C4-2B (cell line): Measurements from ENCODE around the gene TET3.

ENCODE experiments used
- H3K27ac ChIP-seq: fragments of 450-650 bp; 2 replicates; pipeline ENCODE4 v1.5.1; 2017
- ZFX ChIP-seq: fragments of 450-650 bp; IDR thresholded peaks from 2 replicates; pipeline ENCODE4 v1.6.1; 2017
- TF ChIP-seq, protein P1 (sequence below): fragments of 450-650 bp; conservative IDR thresholded peaks from 2 replicates; pipeline ENCODE4 v1.5.1; 2017; ENCODE audit warnings: mild to moderate bottlenecking

TET3 gene

DNA sequence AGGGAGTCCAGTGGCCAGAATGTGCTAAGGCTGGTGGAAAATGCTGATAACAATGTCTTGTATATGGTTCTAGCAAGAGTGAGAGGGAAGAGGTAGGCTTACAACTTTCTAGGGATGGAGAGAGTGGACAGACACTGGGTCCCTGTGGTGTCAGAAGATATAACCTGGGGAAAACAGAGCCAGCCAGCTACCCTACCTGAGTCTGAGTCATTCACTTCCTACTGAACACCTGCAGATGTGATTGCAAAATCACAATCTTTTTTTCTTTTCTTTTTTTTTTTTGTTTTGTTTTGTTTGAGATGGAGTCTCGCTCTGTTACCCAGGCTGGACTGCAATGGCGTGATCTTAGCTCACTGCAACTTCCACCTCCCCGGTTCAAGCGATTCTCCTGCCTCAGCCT, 7.3 kb downstream of the TET3 start:
- H3K27ac ChIP-seq: no peak overlapping the region
- TF ChIP-seq, protein P1, sequence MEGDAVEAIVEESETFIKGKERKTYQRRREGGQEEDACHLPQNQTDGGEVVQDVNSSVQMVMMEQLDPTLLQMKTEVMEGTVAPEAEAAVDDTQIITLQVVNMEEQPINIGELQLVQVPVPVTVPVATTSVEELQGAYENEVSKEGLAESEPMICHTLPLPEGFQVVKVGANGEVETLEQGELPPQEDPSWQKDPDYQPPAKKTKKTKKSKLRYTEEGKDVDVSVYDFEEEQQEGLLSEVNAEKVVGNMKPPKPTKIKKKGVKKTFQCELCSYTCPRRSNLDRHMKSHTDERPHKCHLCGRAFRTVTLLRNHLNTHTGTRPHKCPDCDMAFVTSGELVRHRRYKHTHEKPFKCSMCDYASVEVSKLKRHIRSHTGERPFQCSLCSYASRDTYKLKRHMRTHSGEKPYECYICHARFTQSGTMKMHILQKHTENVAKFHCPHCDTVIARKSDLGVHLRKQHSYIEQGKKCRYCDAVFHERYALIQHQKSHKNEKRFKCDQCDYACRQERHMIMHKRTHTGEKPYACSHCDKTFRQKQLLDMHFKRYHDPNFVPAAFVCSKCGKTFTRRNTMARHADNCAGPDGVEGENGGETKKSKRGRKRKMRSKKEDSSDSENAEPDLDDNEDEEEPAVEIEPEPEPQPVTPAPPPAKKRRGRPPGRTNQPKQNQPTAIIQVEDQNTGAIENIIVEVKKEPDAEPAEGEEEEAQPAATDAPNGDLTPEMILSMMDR: no peak
- no peak for TF ChIP-seq ZFX

DNA sequence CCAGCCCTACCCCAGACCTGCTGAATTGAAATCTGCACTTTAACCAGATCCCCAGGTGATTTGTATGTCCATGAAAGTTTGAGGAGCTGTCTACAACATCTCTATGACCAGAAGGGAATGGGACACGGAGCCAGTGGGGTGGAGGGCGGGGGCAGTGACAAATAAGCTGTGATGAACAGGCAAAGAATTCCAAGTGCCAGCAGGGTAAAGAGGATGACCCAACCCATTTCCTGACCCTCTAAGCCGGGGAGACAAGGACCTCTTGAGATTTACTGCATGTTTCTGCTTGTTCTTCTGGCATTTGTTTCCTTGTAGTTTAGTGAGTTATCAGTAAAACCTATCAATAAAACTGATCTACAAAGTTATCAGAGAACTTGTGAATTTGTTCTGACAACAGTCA, 8.7 kb downstream of the TET3 start:
- H3K27ac ChIP-seq: no peak overlapping the region
- TF ChIP-seq, protein P1: no peak
- no peak for TF ChIP-seq ZFX

DNA sequence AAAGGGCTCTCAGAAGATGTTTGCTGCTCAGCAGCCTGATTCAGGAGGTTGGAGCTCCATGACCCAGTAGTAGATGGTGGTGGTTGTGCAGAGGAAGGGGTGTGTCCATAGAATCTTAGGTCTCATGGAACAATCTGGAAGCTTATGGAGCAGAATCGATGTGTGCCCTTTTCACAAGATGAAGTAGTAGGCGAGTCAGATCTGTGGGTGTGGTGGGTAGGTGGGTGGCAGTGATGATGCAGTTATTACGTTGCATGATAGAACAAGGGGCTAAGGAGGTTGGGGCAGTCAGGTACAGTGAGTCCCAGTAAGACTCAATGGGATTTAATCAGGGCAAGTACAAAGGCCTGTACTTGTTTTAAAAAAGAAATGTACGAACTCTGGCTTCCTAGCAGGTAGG, 9.1 kb downstream of the TET3 start:
- TF ChIP-seq, protein P1: no peak
- no peak for TF ChIP-seq ZFX
- H3K27ac ChIP-seq: no peak overlapping the region

DNA sequence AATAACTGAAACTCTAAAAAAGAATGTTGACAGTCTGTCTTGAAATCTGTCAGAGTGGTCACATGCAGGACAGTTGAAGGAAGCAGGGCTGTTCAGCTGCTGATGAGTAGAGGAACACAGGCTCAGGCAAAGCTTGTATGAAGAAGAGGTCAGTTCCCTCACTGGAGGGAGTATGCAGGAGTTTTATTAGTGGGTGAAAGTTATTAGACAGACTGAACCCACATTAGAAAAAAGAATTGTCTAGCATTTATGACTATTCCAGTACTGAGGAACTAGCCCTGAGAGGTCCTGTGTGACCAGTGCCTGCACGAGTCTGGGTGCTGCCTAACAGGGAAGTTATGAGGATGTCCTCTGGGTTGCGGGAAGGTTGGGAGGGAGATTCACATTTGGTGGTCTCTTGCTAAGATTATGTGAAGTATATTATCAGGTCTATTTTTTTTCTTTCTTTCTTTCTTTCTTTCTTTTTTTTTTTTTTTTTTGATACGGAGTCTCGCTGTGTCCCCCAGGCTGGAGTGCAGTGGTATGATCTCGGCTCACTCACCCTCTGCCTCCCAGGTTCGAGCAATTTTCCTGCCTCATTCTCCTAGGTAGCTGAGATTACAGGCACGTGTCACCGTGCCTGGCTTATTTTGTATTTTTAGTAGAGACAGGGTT, 9.6 kb downstream of the TET3 start:
- TF ChIP-seq, protein P1: no peak
- TF ChIP-seq ZFX: no peak

DNA sequence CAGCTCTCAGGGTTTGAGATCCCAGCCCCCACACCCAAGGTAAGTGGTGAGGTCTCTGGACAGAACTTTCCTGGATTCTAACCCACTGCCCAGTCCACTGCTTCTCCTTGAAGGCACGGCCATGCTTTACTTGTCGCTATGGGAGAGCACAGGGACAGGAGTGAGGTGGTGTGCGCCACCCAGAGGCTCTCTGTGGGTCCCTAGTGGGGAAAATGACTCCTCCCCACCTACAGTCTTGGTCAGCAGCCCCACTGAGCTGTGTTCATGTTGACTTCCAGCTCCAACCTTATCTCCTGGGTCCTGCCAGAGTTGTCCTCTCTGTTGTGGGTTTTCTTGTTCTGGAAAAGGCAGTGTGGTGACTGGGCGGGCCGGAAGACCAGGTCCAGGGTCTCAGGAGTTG, 11.1 kb downstream of the TET3 start:
- no peak overlapping the region for H3K27ac ChIP-seq
- no peak for TF ChIP-seq ZFX
- TF ChIP-seq, protein P1: no peak

More for the DNA sequence above, 9.6 kb downstream of the TET3 start:
- H3K27ac ChIP-seq: no peak overlapping the region

DNA sequence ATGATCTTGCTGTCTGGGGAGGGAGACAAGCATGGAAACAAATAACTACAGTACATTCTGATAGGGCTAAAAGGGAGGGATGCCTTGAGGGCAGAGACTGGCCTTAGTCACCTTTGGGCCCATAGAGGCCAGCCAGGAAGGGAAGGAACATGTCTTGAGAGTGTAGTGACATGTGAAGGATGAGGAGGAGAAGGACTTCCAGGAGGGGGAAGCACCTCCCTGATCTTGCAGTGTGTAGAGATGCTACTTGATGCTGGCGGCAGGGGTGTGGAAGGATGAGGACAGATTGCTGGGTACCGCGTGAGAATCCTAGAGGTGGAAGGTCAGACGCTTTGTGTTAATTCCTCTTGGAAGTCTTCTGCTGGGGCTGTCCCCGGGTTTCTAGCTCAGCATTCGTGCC, 13.1 kb downstream of the TET3 start:
- TF ChIP-seq, protein P1: no peak
- no peak for TF ChIP-seq ZFX
- no peak overlapping the region for H3K27ac ChIP-seq

DNA sequence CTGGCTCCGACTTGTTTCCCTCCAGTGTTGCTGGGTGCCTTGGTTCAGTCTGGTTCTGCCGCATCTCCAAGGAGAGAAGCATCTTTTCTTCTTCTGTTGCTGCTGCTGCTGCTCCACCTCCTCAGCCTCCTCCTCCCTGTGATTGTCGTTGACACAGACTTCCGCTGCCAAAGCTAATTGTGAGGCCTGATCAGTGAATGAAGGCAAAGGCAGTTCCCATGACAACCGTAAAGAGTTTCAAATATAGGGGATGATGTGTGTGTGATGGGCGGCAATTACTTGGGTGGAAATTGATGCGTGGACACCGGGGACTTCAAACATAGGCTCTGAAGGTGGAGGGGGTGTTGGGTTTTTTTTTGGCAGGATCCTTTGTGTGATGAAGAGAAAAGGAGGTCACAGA, 13.7 kb downstream of the TET3 start:
- TF ChIP-seq, protein P1: no peak
- TF ChIP-seq ZFX: no peak
- no peak overlapping the region for H3K27ac ChIP-seq
